ENCODE measurements around the gene ARID1B.

Gene ARID1B

GRCh38 chr6:156992020-156992804, 215.0 kb downstream of the ARID1B start:
- H3K4me2 ChIP-seq (ENCODE audit: low read depth, low read length) = no peak overlapping the region
- DNase-seq = no peak
- H2AFZ ChIP-seq (ENCODE audit: low read length) = no peak overlapping the region
- H3K27ac ChIP-seq (ENCODE audit: low read length) = no peak overlapping the region
- H3F3A ChIP-seq (ENCODE audit: insufficient read depth, low read length) = no peaks in the 10 kb centered on the region
- peaks cover 12% of the 10 kb centered on the region; the same call in 1 of the 2 replicates for H3K4me1 ChIP-seq (ENCODE audit: low read length)
- H3K9me2 ChIP-seq (replicated peaks; ENCODE audit: insufficient read depth, low read length) = no peaks in the 10 kb centered on the region
- H3K4me3 ChIP-seq (ENCODE audit: low read length) = no peak overlapping the region
- H3K9ac ChIP-seq (ENCODE audit: low read length) = no peak overlapping the region
- H4K20me1 ChIP-seq (ENCODE audit: insufficient read depth, low read length) = no peaks in the 10 kb centered on the region
- no peaks in the 10 kb centered on the region for H3K27me3 ChIP-seq (replicated peaks; ENCODE audit: insufficient read depth, low read length)
- no peaks in the 10 kb centered on the region for H3K9me3 ChIP-seq (replicated peaks; ENCODE audit: insufficient read depth, low read length)
- TF ChIP-seq EZH2phosphoT487 (IDR thresholded peaks at IDR 0.05; ENCODE audit: low read length) (no peak), CTCF (IDR thresholded peaks at IDR 0.05; ENCODE audit: low read length) (no peak), EZH2 (optimal IDR thresholded peaks at IDR 0.05; ENCODE audit: low read depth, low read length) (no peak)
- H3K36me3 ChIP-seq (replicated peaks; ENCODE audit: insufficient read depth, low read length) = no peaks in the 10 kb centered on the region
- peaks cover 87% of the 10 kb centered on the region for H3K79me2 ChIP-seq (ENCODE audit: low read length)

GRCh38 chr6:156993713-156994112, 216.5 kb downstream of the ARID1B start:
- DNase-seq = no peak
- 0 out of 2 replicates have a peak, but pooled peaks cover under 1% of the 10 kb centered on the region for H3K4me1 ChIP-seq (ENCODE audit: low read length)
- TF ChIP-seq CTCF (IDR thresholded peaks at IDR 0.05; ENCODE audit: low read length) (no peak), EZH2phosphoT487 (IDR thresholded peaks at IDR 0.05; ENCODE audit: low read length) (no peak), EZH2 (optimal IDR thresholded peaks at IDR 0.05; ENCODE audit: low read depth, low read length) (no peak)
- H3K36me3 ChIP-seq (replicated peaks; ENCODE audit: insufficient read depth, low read length) = no peaks in the 10 kb centered on the region
- no peak overlapping the region for H3K9ac ChIP-seq (ENCODE audit: low read length)
- H3K27ac ChIP-seq (ENCODE audit: low read length) = no peak overlapping the region
- no peaks in the 10 kb centered on the region for H4K20me1 ChIP-seq (ENCODE audit: insufficient read depth, low read length)
- no peaks in the 10 kb centered on the region for H3K9me3 ChIP-seq (replicated peaks; ENCODE audit: insufficient read depth, low read length)
- peaks cover 85% of the 10 kb centered on the region for H3K79me2 ChIP-seq (ENCODE audit: low read length)
- no peak overlapping the region for H3K4me2 ChIP-seq (ENCODE audit: low read depth, low read length)
- H2AFZ ChIP-seq (ENCODE audit: low read length) = no peak overlapping the region
- no peaks in the 10 kb centered on the region for H3K27me3 ChIP-seq (replicated peaks; ENCODE audit: insufficient read depth, low read length)
- no peaks in the 10 kb centered on the region for H3F3A ChIP-seq (ENCODE audit: insufficient read depth, low read length)
- H3K9me2 ChIP-seq (replicated peaks; ENCODE audit: insufficient read depth, low read length) = no peaks in the 10 kb centered on the region
- H3K4me3 ChIP-seq (ENCODE audit: low read length) = no peak overlapping the region

- no peaks in the 10 kb centered on the region for H4K20me1 ChIP-seq (ENCODE audit: insufficient read depth, low read length)
- TF ChIP-seq EZH2 (optimal IDR thresholded peaks at IDR 0.05; ENCODE audit: low read depth, low read length) (no peak), CTCF (IDR thresholded peaks at IDR 0.05; ENCODE audit: low read length) (no peak), EZH2phosphoT487 (IDR thresholded peaks at IDR 0.05; ENCODE audit: low read length) (no peak)
Measured at GRCh38 chr6:156994215-156995076, 217.3 kb downstream of the ARID1B start.

More at GRCh38 chr6:156994215-156995076, 217.3 kb downstream of the ARID1B start:
- no peak overlapping the region for H2AFZ ChIP-seq (ENCODE audit: low read length)
- no peaks in the 10 kb centered on the region for H3K9me3 ChIP-seq (replicated peaks; ENCODE audit: insufficient read depth, low read length)
- DNase-seq = no peak
- no peak overlapping the region for H3K4me2 ChIP-seq (ENCODE audit: low read depth, low read length)
- H3K9ac ChIP-seq (ENCODE audit: low read length) = no peak overlapping the region
- peaks cover 84% of the 10 kb centered on the region for H3K79me2 ChIP-seq (ENCODE audit: low read length)
- no peak overlapping the region for H3K4me3 ChIP-seq (ENCODE audit: low read length)
- no peaks in the 10 kb centered on the region for H3K4me1 ChIP-seq (ENCODE audit: low read length)
- no peaks in the 10 kb centered on the region for H3F3A ChIP-seq (ENCODE audit: insufficient read depth, low read length)
- no peaks in the 10 kb centered on the region for H3K36me3 ChIP-seq (replicated peaks; ENCODE audit: insufficient read depth, low read length)
- H3K9me2 ChIP-seq (replicated peaks; ENCODE audit: insufficient read depth, low read length) = no peaks in the 10 kb centered on the region
- H3K27ac ChIP-seq (ENCODE audit: low read length) = no peak overlapping the region
- no peaks in the 10 kb centered on the region for H3K27me3 ChIP-seq (replicated peaks; ENCODE audit: insufficient read depth, low read length)

Data from MM.1S (cell line).